ENCODE measurements around the gene RAI1. TPM values are rescaled to one million over a fixed set of nuclear protein-coding genes. Genes with fewer than 3 reads are reported as not detected.

Gene RAI1
- total and polyA plus RNA-seq, 10 of the 15 experiments (the other 5 are each of a cell fraction or from before 2014, with no cell fraction given): 0.66 to 37.7 (median 6.0) TPM

GRCh38 chr17:17742688-17743390 lies 61.6 kb downstream of the RAI1 start:
- peaks cover 7% of the 10 kb centered on the region for H3K79me2 ChIP-seq (ENCODE audit: control insufficient read depth, insufficient read depth, low read length)
- SMC1A ChIA-PET (ENCODE audit: uncharacterized antibody, unreplicated experiment): interaction anchor here (0.6 kb wide), 1 partner anchor 723 kb away, joined by 3 read pairs; no protein-coding TSS in a partner anchor
- H2AFZ ChIP-seq (ENCODE audit: control insufficient read depth, low read depth, low read length): no peak overlapping the region
- H3K27ac ChIP-seq (ENCODE audit: control insufficient read depth, insufficient read depth): no peak overlapping the region
- H3K4me3 ChIP-seq: no peak overlapping the region
- H4K20me1 ChIP-seq (ENCODE audit: control insufficient read depth, insufficient read depth): peaks cover 4% of the 10 kb centered on the region
- TF ChIP-seq KLF5 (IDR thresholded peaks at IDR 0.05; ENCODE audit: partially characterized antibody) (no peak), NR2C1 (IDR thresholded peaks at IDR 0.05) (no peak), RFX5 (IDR thresholded peaks at IDR 0.05; ENCODE audit: low read depth, low read length) (no peak), EP300 (IDR thresholded peaks at IDR 0.05; ENCODE audit: borderline replicate concordance in 1 of 2, control insufficient read depth in 1 of 2, low read depth in 2 of 2, low read length in 2 of 2) (no peak), FOXK2 (IDR thresholded peaks at IDR 0.05) (no peak), RAD51 (IDR thresholded peaks at IDR 0.05) (no peak), NRF1 (conservative IDR thresholded peaks at IDR 0.05; ENCODE audit: low read depth, low read length) (no peak), KAT2A (conservative IDR thresholded peaks at IDR 0.05; ENCODE audit: control insufficient read depth, low read depth, low read length) (no peak), MTA2 (IDR thresholded peaks at IDR 0.05; ENCODE audit: low read depth) (no peak), ZSCAN29 (IDR thresholded peaks at IDR 0.05) (no peak), ZNF687 (IDR thresholded peaks at IDR 0.05) (no peak), SRF (IDR thresholded peaks at IDR 0.05; ENCODE audit: low read depth in 2 of 2, low read length in 2 of 2) (no peak), GATAD2B (conservative IDR thresholded peaks at IDR 0.05; ENCODE audit: low read depth) (no peak), ATF2 (IDR thresholded peaks at IDR 0.05; ENCODE audit: low read length) (no peak), CREM (IDR thresholded peaks at IDR 0.05; ENCODE audit: low read depth) (no peak), ELK1 (IDR thresholded peaks at IDR 0.05; ENCODE audit: low read depth, low read length) (no peak), RELA (IDR thresholded peaks at IDR 0.05; ENCODE audit: borderline replicate concordance, partially characterized antibody) (no peak)
- CTCF ChIA-PET: no interaction called here
- WGBS (ENCODE audit: insufficient coverage, insufficient replicate concordance, low lambda C conversion rate, missing lambda C conversion rate): 78% methylated on average over 4 of the region's 4 CpGs
- no peaks in the 10 kb centered on the region; the same call in 2 of the 3 replicates for H3K9me3 ChIP-seq (replicated peaks; ENCODE audit: control insufficient read depth, insufficient read depth, low read length)
- no peak for FAIRE-seq
- H3K4me2 ChIP-seq (ENCODE audit: control insufficient read depth, insufficient read depth): no peak overlapping the region
- in situ Hi-C loops (cut with MboI): no loop called here
- intact Hi-C loops (cut with micrococcal nuclease; ENCODE audit: unreplicated experiment): no loop called here
- no peaks in the 10 kb centered on the region for H3K27me3 ChIP-seq (replicated peaks in 1 of 2; ENCODE audit: control insufficient read depth in 2 of 2, insufficient read depth in 2 of 2, low read length in 1 of 2)
- ATAC-seq: no peak
- no TSS peak for BruUV-seq (replicated peaks)
- H3K36me3 ChIP-seq (ENCODE audit: control insufficient read depth in 2 of 2, insufficient read depth in 2 of 2, low read length in 1 of 2): peaks cover 0 to 4% of the 10 kb centered on the region in 2 experiments; a peak in 2 of 4 replicates
- RAD21 ChIA-PET (ENCODE audit: unreplicated experiment): no interaction called here
- POLR2A ChIA-PET: no interaction called here
- DNase-seq (ENCODE audit: low read depth, low spot score): no peak
- H3K4me1 ChIP-seq (ENCODE audit: control insufficient read depth, insufficient read depth, low read length): peaks cover 9% of the 10 kb centered on the region
- no peak overlapping the region for H3K9ac ChIP-seq (ENCODE audit: control insufficient read depth, insufficient read depth, low read length)
